Endothelial cell of coronary artery (primary cell): ENCODE results near the gene CD34. TPM values are rescaled to one million over a fixed set of nuclear protein-coding genes. Genes with fewer than 3 reads are reported as not detected.

Source experiments
- total RNA-seq: library from RNA; depleted of rRNA; stranded (reverse); fragments of >200 nt; gene quantifications from 2 replicates; pipeline ENCODE4 v1.2.3, GENCODE V29; 2014

Gene CD34, protein sequence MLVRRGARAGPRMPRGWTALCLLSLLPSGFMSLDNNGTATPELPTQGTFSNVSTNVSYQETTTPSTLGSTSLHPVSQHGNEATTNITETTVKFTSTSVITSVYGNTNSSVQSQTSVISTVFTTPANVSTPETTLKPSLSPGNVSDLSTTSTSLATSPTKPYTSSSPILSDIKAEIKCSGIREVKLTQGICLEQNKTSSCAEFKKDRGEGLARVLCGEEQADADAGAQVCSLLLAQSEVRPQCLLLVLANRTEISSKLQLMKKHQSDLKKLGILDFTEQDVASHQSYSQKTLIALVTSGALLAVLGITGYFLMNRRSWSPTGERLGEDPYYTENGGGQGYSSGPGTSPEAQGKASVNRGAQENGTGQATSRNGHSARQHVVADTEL
- 30.3 and 51.4 TPM in 2 replicates for total RNA-seq

DNA sequence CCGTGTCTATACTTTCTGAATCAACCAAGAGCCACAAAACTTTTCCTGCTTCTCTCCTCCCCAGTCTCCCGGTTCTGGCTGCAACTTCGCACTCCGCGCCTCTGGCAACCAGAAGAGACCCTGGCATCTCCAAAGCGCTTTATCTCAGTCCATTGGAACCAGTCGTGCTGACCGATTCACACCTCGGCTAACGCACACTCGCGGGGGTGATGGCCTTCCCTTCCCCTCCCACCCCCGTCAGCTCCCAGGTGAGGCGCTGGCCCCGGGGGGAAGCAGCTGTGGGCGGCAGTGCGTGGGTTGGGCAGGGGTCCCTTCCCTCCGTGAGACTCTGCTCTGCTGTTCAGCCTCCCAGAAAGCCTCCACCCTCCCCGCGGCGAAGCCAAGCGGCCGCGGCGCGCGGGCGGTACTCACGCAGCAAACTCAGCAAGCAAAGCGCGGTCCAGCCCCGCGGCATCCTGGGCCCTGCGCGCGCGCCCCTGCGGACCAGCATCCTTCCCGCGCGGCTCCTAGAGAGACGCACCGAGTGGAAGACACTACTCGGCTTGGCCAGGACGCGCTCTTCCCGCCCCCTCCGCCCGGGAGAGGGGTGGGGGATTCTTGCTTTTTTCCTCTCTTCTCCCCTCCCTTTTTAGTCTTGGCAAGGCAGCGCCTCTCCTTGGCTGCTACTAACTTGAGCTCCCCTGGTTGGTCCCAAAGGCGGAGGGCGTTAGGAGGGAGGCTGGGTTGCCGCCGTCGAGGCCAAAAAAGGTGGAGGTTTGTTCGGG lies at the start of gene CD34:
CD34 (minus strand) TSS at position 535 of the 764 bp plus-strand sequence; CDS start at position 490, 45 bp downstream.

Other genes with a start within 250 kb of the CD34 start
- gene CD46, start 159.1 kb downstream of the CD34 start, total RNA-seq, result 139 and 239 TPM in 2 replicates